Natural killer cell (primary cell): ENCODE results near the gene DCDC1. TPM values are rescaled to one million over a fixed set of nuclear protein-coding genes. Genes with fewer than 3 reads are reported as not detected.

ENCODE experiments used
- ATAC-seq, 3 donors: fragments of 150-1000 bp in 2 of 3; fragments of 200-7000 bp in 1 of 3; cut with Tn5 transposase; 1 replicate in 1 of 3; 2 replicates in 2 of 3; pipeline ENCODE4 v1.10.0; 2021; ENCODE audit warnings: mild to moderate bottlenecking in 2 of 3, moderate library complexity in 2 of 3
- DNase-seq, 2 donors: peaks; one replicate each; pipeline versions ENCODE4 v3.0.0 to v3.0.0-alpha.2; 2013 to 2021; ENCODE audit warnings: mixed read lengths in 1 of 2
- H3K27ac ChIP-seq: one replicate; pipeline ENCODE4 v1.5.1; 2013; ENCODE audit warnings: mild to moderate bottlenecking, low read length
- H3K27me3 ChIP-seq: one replicate; pipeline ENCODE4 v1.6.1; 2013; ENCODE audit warnings: low read length; ENCODE audit not compliant: control insufficient read depth, insufficient read depth
- H3K36me3 ChIP-seq: one replicate; pipeline ENCODE4 v1.6.1; 2013; ENCODE audit warnings: low read length; ENCODE audit not compliant: control insufficient read depth, insufficient read depth
- H3K4me1 ChIP-seq: one replicate; pipeline ENCODE4 v1.6.1; 2013; ENCODE audit warnings: low read length; ENCODE audit not compliant: control insufficient read depth, insufficient read depth
- H3K4me3 ChIP-seq: one replicate; pipeline ENCODE4 v1.5.1; 2013; ENCODE audit warnings: low read length
- H3K9me3 ChIP-seq: one replicate; pipeline ENCODE4 v1.6.1; 2013; ENCODE audit warnings: low read length; ENCODE audit not compliant: control insufficient read depth, insufficient read depth
- H3K27ac Mint-ChIP-seq, 2 donors: one replicate each; pipeline ENCODE4 v1.8.0; 2022; ENCODE audit warnings: mild to moderate bottlenecking in 2 of 2, mixed read lengths in 2 of 2, moderate library complexity in 1 of 2
- H3K27me3 Mint-ChIP-seq, 2 donors: one replicate each; pipeline ENCODE4 v1.8.0; 2022; ENCODE audit warnings: low read depth in 2 of 2, mixed read lengths in 2 of 2
- H3K36me3 Mint-ChIP-seq: one replicate; pipeline ENCODE4 v1.8.0; 2022; ENCODE audit warnings: mixed read lengths
- H3K4me1 Mint-ChIP-seq, 2 donors: one replicate each; pipeline ENCODE4 v1.8.0; 2022; ENCODE audit warnings: mixed read lengths in 2 of 2
- H3K4me3 Mint-ChIP-seq: one replicate; pipeline ENCODE4 v1.8.0; 2022; ENCODE audit warnings: mild to moderate bottlenecking, moderate library complexity, mixed read lengths
- H3K9me3 Mint-ChIP-seq, 2 donors: one replicate each; pipeline ENCODE4 v1.8.0; 2022; ENCODE audit warnings: mixed read lengths in 2 of 2
- CTCF ChIP-seq: fragments of 200-600 bp; IDR thresholded peaks from one replicate; pipeline ENCODE4 v1.8.0; 2022; ENCODE audit warnings: antibody characterized with exemption
- WGBS: methylation state at CpG from one replicate; pipeline ENCODE4 v1.1.7; 2013; ENCODE audit warnings: missing lambda C conversion rate; ENCODE audit not compliant: insufficient coverage; 5-methylcytosine and 5-hydroxymethylcytosine counted together
- intact Hi-C: fragments of 100-400 bp; cut with micrococcal nuclease; formaldehyde crosslinking; loops from one replicate; pipeline ENCODE4 v1.14.2; 2022
- total RNA-seq, 4 donors: library from RNA; stranded (reverse); fragments of 120-200 nt in 1 of 4; gene quantifications; one replicate each; pipeline versions ENCODE4 v1.2.3 to v1.2.4, GENCODE V29; 2013 to 2022

DCDC1 gene
- total RNA-seq, 3 donors from 2014 or later (not counting 1 experiment from before 2014, with no cell fraction given) = not detected

- Mint-ChIP-seq H3K36me3 (no peaks in the 10 kb centered on the region), H3K27ac (no peak overlapping the region), H3K27me3 (no peaks in the 10 kb centered on the region), H3K9me3 (peaks cover 0 to 7% of the 10 kb centered on the region in 2 donors), H3K4me3 (no peak overlapping the region), H3K4me1 (no peaks in the 10 kb centered on the region)
- DNase-seq = no peak
- 92% methylated on average over 3 of the region's 6 CpGs for WGBS
- H3K9me3 ChIP-seq = no peaks in the 10 kb centered on the region
- intact Hi-C loops = no loop called here
- H3K36me3 ChIP-seq = no peaks in the 10 kb centered on the region
- TF ChIP-seq CTCF = no peak
- H3K27me3 ChIP-seq = no peaks in the 10 kb centered on the region
- no peak overlapping the region for H3K27ac ChIP-seq
- H3K4me3 ChIP-seq = no peak overlapping the region
- no peak for ATAC-seq
- H3K4me1 ChIP-seq = no peaks in the 10 kb centered on the region
Observed at GRCh38 chr11:30983776-30984441, 385.6 kb downstream of the DCDC1 start.

GRCh38 chr11:30983143-30983542 lies 386.4 kb downstream of the DCDC1 start:
- H3K4me3 Mint-ChIP-seq = no peak overlapping the region
- DNase-seq = no peak
- no peaks in the 10 kb centered on the region for H3K27me3 Mint-ChIP-seq
- intact Hi-C loops = no loop called here
- Histone ChIP-seq H3K27me3 (no peaks in the 10 kb centered on the region), H3K36me3 (no peaks in the 10 kb centered on the region), H3K4me1 (no peaks in the 10 kb centered on the region), H3K4me3 (no peak overlapping the region), H3K9me3 (no peaks in the 10 kb centered on the region), H3K27ac (no peak overlapping the region)
- H3K36me3 Mint-ChIP-seq = no peaks in the 10 kb centered on the region
- ATAC-seq = no peak
- H3K27ac Mint-ChIP-seq = no peak overlapping the region
- H3K4me1 Mint-ChIP-seq = no peaks in the 10 kb centered on the region
- no CpG with 5 or more reads among the region's 2 CpGs for WGBS
- TF ChIP-seq CTCF = no peak
- H3K9me3 Mint-ChIP-seq = peaks cover 0 to 6% of the 10 kb centered on the region in 2 donors

- Histone ChIP-seq H3K4me1 (no peaks in the 10 kb centered on the region), H3K27ac (no peak overlapping the region), H3K4me3 (no peak overlapping the region), H3K27me3 (no peaks in the 10 kb centered on the region), H3K36me3 (no peaks in the 10 kb centered on the region), H3K9me3 (peaks cover 3% of the 10 kb centered on the region)
- intact Hi-C loops = no loop called here
- H3K4me3 Mint-ChIP-seq = no peak overlapping the region
- H3K36me3 Mint-ChIP-seq = no peaks in the 10 kb centered on the region
- no peak for TF ChIP-seq CTCF
- no peak overlapping the region for H3K27ac Mint-ChIP-seq
- H3K4me1 Mint-ChIP-seq = no peaks in the 10 kb centered on the region
- ATAC-seq (no peak), DNase-seq (no peak)
- H3K9me3 Mint-ChIP-seq = peaks cover 10 to 16% of the 10 kb centered on the region in 2 donors
- no peaks in the 10 kb centered on the region for H3K27me3 Mint-ChIP-seq
Observed at GRCh38 chr11:30967579-30967978, 402.0 kb downstream of the DCDC1 start.

GRCh38 chr11:30960387-30960992 lies 409.0 kb downstream of the DCDC1 start:
- Mint-ChIP-seq H3K27me3 (no peaks in the 10 kb centered on the region), H3K27ac (no peak overlapping the region), H3K36me3 (no peaks in the 10 kb centered on the region), H3K4me1 (no peaks in the 10 kb centered on the region), H3K9me3 (peaks cover 0 to under 1% of the 10 kb centered on the region in 2 donors), H3K4me3 (no peak overlapping the region)
- intact Hi-C loops = no loop called here
- Histone ChIP-seq H3K27ac (no peak overlapping the region), H3K4me3 (no peak overlapping the region), H3K36me3 (no peaks in the 10 kb centered on the region), H3K27me3 (no peaks in the 10 kb centered on the region), H3K9me3 (no peaks in the 10 kb centered on the region), H3K4me1 (no peaks in the 10 kb centered on the region)
- no peak for DNase-seq
- 0% methylated on average over 1 of the region's 2 CpGs for WGBS
- no peak for ATAC-seq
- TF ChIP-seq CTCF = no peak
